GM23248 (cell line): ENCODE results near the gene THAP3.

Experiments used
- EZH2 ChIP-seq: fragments of 200-600 bp; sonication (generic); IDR thresholded peaks from 2 replicates; pipeline ENCODE4 v1.6.1; 2018; ENCODE audit warnings: antibody characterized with exemption, mild to moderate bottlenecking; ENCODE audit not compliant: insufficient read depth, poor library complexity, severe bottlenecking
- EZH2phosphoT487 ChIP-seq: fragments of 200-600 bp; sonication (generic); IDR thresholded peaks from 2 replicates; pipeline ENCODE4 v1.6.1; 2018; ENCODE audit warnings: antibody characterized with exemption, moderate library complexity, mild to moderate bottlenecking, low read depth; ENCODE audit not compliant: insufficient read depth

DNA sequence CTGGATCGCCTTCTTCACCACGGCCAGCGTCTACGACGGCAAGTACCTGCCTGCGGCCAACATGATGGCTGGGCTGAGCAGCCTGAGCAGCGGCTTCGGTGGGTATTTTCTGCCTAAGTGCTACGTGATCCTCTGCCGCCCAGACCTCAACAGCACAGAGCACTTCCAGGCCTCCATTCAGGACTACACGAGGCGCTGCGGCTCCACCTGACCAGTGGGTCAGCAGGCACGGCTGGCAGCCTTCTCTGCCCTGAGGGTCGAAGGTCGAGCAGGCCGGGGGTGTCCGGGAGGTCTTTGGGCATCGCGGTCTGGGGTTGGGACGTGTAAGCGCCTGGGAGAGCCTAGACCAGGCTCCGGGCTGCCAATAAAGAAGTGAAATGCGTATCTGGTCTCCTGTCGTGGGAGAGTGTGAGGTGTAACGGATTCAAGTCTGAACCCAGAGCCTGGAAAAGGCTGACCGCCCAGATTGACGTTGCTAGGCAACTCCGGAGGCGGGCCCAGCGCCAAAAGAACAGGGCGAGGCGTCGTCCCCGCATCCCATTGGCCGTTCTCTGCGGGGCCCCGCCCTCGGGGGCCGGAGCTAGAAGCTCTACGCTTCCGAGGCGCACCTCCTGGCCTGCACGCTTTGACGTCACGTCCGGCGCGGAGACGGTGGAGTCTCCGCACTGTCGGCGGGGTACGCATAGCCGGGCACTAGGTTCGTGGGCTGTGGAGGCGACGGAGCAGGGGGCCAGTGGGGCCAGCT, 45.1 kb upstream of the THAP3 start, which contains the start of gene ZBTB48:
- no peak for TF ChIP-seq EZH2phosphoT487
- TF ChIP-seq EZH2, result no peak
